Thyroid gland (tissue), 4 donors: ENCODE data around the gene ADARB2.

Source experiments
- POLR2A ChIP-seq, 2 donors: fragments of 450-650 bp; IDR thresholded peaks; one replicate each; pipeline ENCODE4 v1.6.1; 2017; ENCODE audit warnings: antibody characterized with exemption in 2 of 2, mild to moderate bottlenecking in 2 of 2, moderate library complexity in 1 of 2
- TF ChIP-seq, protein P1 (sequence below), 6 experiments: fragments of 200-600 bp in 3 of 6; fragments of 450-650 bp in 3 of 6; sonication (generic) in 3 of 6; IDR thresholded peaks; one replicate each; pipeline ENCODE4 v1.5.1; 2016 to 2019; ENCODE audit warnings: antibody characterized with exemption in 6 of 6, mild to moderate bottlenecking in 2 of 6, inconsistent platforms in 1 of 6, moderate library complexity in 1 of 6

GRCh38 chr10:1659221-1659791 is 78.0 kb downstream of the ADARB2 start:
- TF ChIP-seq, protein P1, sequence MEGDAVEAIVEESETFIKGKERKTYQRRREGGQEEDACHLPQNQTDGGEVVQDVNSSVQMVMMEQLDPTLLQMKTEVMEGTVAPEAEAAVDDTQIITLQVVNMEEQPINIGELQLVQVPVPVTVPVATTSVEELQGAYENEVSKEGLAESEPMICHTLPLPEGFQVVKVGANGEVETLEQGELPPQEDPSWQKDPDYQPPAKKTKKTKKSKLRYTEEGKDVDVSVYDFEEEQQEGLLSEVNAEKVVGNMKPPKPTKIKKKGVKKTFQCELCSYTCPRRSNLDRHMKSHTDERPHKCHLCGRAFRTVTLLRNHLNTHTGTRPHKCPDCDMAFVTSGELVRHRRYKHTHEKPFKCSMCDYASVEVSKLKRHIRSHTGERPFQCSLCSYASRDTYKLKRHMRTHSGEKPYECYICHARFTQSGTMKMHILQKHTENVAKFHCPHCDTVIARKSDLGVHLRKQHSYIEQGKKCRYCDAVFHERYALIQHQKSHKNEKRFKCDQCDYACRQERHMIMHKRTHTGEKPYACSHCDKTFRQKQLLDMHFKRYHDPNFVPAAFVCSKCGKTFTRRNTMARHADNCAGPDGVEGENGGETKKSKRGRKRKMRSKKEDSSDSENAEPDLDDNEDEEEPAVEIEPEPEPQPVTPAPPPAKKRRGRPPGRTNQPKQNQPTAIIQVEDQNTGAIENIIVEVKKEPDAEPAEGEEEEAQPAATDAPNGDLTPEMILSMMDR (IDR thresholded peaks at IDR 0.05), result no peak
- no peak for TF ChIP-seq POLR2A (IDR thresholded peaks at IDR 0.05)
